ENCODE data around the gene LACRT.

The LACRT gene

GRCh38 chr12:54596526-54596946 lies 38.2 kb downstream of the LACRT start:
- Histone ChIP-seq H3K27me3 (ENCODE audit: insufficient read depth, low read depth, severe bottlenecking) (peaks cover 39% of the 10 kb centered on the region), H3K4me3 (ENCODE audit: low read depth, low read length) (no peak overlapping the region), H3K9me3 (ENCODE audit: severe bottlenecking) (no peaks in the 10 kb centered on the region), H3K27ac (no peak overlapping the region), H3K36me3 (no peaks in the 10 kb centered on the region)
- peak; percentile 88 for TF ChIP-seq CTCF (IDR thresholded peaks at IDR 0.05; ENCODE audit: low read depth, low read length)
- DNase-seq, result peak; percentile 68

DNA sequence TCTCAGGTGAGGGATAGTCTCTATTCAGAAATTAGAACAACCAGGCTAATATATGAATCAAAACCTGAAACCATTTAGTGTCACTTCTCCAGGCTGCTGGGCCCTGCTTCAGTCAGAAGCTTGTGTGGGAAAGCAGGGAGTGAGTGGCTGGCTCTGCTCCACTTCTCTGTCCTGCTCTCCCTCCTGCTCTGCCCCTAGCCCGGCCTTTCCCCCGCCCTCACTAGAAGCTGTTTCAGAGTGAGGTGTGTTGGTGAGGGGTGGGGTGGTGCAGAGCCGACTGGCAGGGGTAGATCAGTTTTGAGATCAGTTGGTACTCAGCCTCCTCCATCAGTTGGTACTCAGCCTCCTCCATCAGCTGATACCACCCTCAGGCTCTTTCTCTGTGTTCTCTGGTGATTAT lies 39.2 kb downstream of the LACRT start:
- H3K4me3 ChIP-seq (ENCODE audit: low read depth, low read length), result no peak overlapping the region
- H3K27ac ChIP-seq, result no peak overlapping the region
- TF ChIP-seq CTCF (IDR thresholded peaks at IDR 0.05; ENCODE audit: low read depth, low read length), result no peak
- H3K9me3 ChIP-seq (ENCODE audit: severe bottlenecking), result no peaks in the 10 kb centered on the region
- DNase-seq, result no peak
- peaks cover 40% of the 10 kb centered on the region for H3K27me3 ChIP-seq (ENCODE audit: insufficient read depth, low read depth, severe bottlenecking)
- H3K36me3 ChIP-seq, result no peaks in the 10 kb centered on the region

DNA sequence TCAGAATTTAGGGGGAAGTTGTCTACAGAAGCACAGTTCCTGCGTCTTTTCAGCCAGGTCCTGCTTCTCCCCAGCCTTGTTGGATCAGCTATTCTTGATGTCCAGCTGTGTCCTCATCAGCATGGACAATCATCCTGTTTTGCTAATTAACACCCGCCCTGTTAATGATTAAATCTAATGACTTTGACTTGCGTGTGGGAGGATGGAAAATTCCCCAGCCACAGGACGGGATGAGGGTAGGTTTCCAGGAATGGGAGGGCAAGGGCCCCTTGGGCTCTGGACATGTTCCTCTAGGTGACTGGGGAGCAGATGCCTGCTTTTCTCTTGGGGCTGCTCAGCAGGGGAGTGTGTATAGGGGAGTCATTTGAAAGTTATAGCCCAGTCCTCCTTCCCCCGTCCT lies 41.0 kb downstream of the LACRT start:
- Histone ChIP-seq H3K27me3 (ENCODE audit: insufficient read depth, low read depth, severe bottlenecking) (peaks cover 39% of the 10 kb centered on the region), H3K4me3 (ENCODE audit: low read depth, low read length) (no peak overlapping the region), H3K36me3 (no peaks in the 10 kb centered on the region), H3K9me3 (ENCODE audit: severe bottlenecking) (no peaks in the 10 kb centered on the region), H3K27ac (no peak overlapping the region)
- no peak for TF ChIP-seq CTCF (IDR thresholded peaks at IDR 0.05; ENCODE audit: low read depth, low read length)
- no peak for DNase-seq

DNA sequence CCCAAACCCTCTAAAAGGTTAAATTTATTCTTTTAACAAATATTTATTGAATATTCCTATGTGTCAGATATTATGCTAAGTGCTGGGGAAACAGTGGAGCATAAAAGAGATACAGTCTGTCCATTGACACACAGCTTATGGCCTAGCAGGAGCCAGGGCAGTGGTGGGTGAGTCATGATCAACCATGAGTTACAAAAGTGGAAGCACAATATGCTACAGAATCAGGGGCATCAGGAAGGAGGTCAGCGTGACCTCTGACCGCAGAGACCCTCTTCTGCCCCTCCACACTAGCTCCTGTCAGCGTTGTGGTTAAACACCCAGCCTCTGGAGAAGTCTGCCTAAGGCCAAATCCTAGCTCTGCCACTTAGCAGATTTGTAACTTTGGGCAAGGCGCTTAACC lies 41.6 kb downstream of the LACRT start:
- Histone ChIP-seq H3K4me3 (ENCODE audit: low read depth, low read length) (no peak overlapping the region), H3K27me3 (ENCODE audit: insufficient read depth, low read depth, severe bottlenecking) (peaks cover 42% of the 10 kb centered on the region), H3K27ac (no peak overlapping the region), H3K9me3 (ENCODE audit: severe bottlenecking) (no peaks in the 10 kb centered on the region), H3K36me3 (no peaks in the 10 kb centered on the region)
- DNase-seq, result no peak
- no peak for TF ChIP-seq CTCF (IDR thresholded peaks at IDR 0.05; ENCODE audit: low read depth, low read length)

DNA sequence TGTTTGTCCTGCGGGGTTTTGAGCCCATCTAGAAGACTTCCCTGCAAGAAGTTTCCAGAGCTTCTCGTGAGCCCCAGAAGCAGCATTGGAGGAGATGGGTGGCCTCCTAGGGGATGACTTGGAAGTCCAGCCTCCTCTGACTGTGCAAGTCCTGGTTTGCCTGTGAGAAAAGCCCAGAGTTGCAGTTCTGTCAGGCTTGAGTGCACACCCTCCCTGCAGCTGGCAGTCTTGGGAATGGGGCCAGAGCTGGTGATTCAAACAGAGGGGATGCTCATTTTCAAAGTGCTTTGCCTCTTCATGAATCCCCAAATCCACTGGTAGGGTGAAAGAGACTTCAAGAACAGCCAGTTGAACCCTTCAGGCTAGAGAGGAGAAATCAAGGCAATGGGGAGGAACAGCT lies 42.4 kb downstream of the LACRT start:
- Histone ChIP-seq H3K36me3 (no peaks in the 10 kb centered on the region), H3K27me3 (ENCODE audit: insufficient read depth, low read depth, severe bottlenecking) (peaks cover 50% of the 10 kb centered on the region), H3K9me3 (ENCODE audit: severe bottlenecking) (no peaks in the 10 kb centered on the region), H3K4me3 (ENCODE audit: low read depth, low read length) (no peak overlapping the region), H3K27ac (no peak overlapping the region)
- no peak for DNase-seq
- TF ChIP-seq CTCF (IDR thresholded peaks at IDR 0.05; ENCODE audit: low read depth, low read length), result no peak

- no peak for TF ChIP-seq CTCF (IDR thresholded peaks at IDR 0.05; ENCODE audit: low read depth, low read length)
- Histone ChIP-seq H3K9me3 (ENCODE audit: severe bottlenecking) (no peaks in the 10 kb centered on the region), H3K27me3 (ENCODE audit: insufficient read depth, low read depth, severe bottlenecking) (peaks cover 56% of the 10 kb centered on the region), H3K27ac (no peak overlapping the region), H3K36me3 (no peaks in the 10 kb centered on the region), H3K4me3 (ENCODE audit: low read depth, low read length) (no peak overlapping the region)
- no peak for DNase-seq
Observed at GRCh38 chr12:54590978-54591591, 43.6 kb downstream of the LACRT start.

Measured in WERI-Rb-1 (cell line).